A673 (cell line): Measurements from ENCODE around the gene BOD1L1. TPM values are rescaled to one million over a fixed set of nuclear protein-coding genes. Genes with fewer than 3 reads are reported as not detected.

Experiments
- BruUV-seq: library from RNA; stranded (reverse); fragments of 400-500 nt; replicated peaks from 2 replicates; lab custom pipeline; 2021; lab: Mats Ljungman, UMichigan
- CTCF ChIA-PET: fragments of 300-600 bp; sonication (Branson Sonifier 250); formaldehyde crosslinking; loops from one replicate; lab custom pipeline; 2022; ENCODE audit warnings: antibody characterized with exemption; lab: Charles Lee
- POLR2A ChIA-PET: fragments of 300-600 bp; sonication (Branson Sonifier 250); formaldehyde crosslinking; loops from one replicate; lab custom pipeline; 2022; ENCODE audit warnings: antibody characterized with exemption; ENCODE audit not compliant: low non-redundant PET; lab: Charles Lee
- DNase-seq: peaks from one replicate; pipeline ENCODE4 v3.0.0-alpha.2; 2015; ENCODE audit warnings: low spot score
- H3K27ac ChIP-seq: fragments of 200-600 bp; sonication (generic); 2 replicates; pipeline ENCODE4 v1.5.1; 2016; ENCODE audit warnings: mixed run types, low read depth, mild to moderate bottlenecking, mixed read lengths, antibody characterized with exemption, low read length; ENCODE audit not compliant: poor library complexity, severe bottlenecking
- H3K27me3 ChIP-seq: fragments of 200-600 bp; sonication (generic); replicated peaks from 2 replicates; pipeline ENCODE4 v1.6.1; 2017; ENCODE audit warnings: mixed run types, low read depth, mild to moderate bottlenecking, mixed read lengths, antibody characterized with exemption, low read length; ENCODE audit not compliant: insufficient read depth, poor library complexity
- H3K36me3 ChIP-seq: fragments of 200-600 bp; sonication (generic); 2 replicates; pipeline ENCODE4 v1.6.1; 2016; ENCODE audit warnings: mixed run types, mild to moderate bottlenecking, mixed read lengths, antibody characterized with exemption, low read length; ENCODE audit not compliant: insufficient read depth, poor library complexity, severe bottlenecking
- H3K4me1 ChIP-seq: fragments of 200-600 bp; sonication (generic); 2 replicates; pipeline ENCODE4 v1.6.1; 2017; ENCODE audit warnings: mixed run types, mild to moderate bottlenecking, mixed read lengths, antibody characterized with exemption, low read length; ENCODE audit not compliant: insufficient read depth, poor library complexity, severe bottlenecking
- H3K4me3 ChIP-seq: fragments of 200-600 bp; sonication (generic); 2 replicates; pipeline ENCODE4 v1.5.1; 2016; ENCODE audit warnings: low read depth, mixed run types, mild to moderate bottlenecking, mixed read lengths, low read length; ENCODE audit not compliant: poor library complexity, severe bottlenecking
- H3K9me3 ChIP-seq: fragments of 200-600 bp; sonication (generic); 2 replicates; pipeline ENCODE4 v1.6.1; 2016; ENCODE audit warnings: mixed run types, low read depth, mild to moderate bottlenecking, mixed read lengths, antibody characterized with exemption, low read length; ENCODE audit not compliant: poor library complexity, severe bottlenecking
- EZH2 ChIP-seq: fragments of 200-600 bp; sonication (generic); IDR thresholded peaks from 2 replicates; pipeline ENCODE4 v1.6.1; 2017; ENCODE audit warnings: borderline replicate concordance, low read depth, mild to moderate bottlenecking, mixed read lengths, antibody characterized with exemption, low read length; ENCODE audit not compliant: poor library complexity, severe bottlenecking
- intact Hi-C: fragments of 100-400 bp; cut with micrococcal nuclease; formaldehyde crosslinking; loops from one replicate; pipeline ENCODE4 v1.10.0; 2022; ENCODE audit not compliant: unreplicated experiment
- total RNA-seq: library from RNA; stranded (reverse); gene quantifications from 2 replicates; pipeline ENCODE4 v1.2.3, GENCODE V29; 2021
- TF ChIP-seq, protein P1 (sequence below): fragments of 300-800, 200-600 bp; sonication (generic); conservative IDR thresholded peaks from 2 replicates; pipeline ENCODE4 v1.5.1; 2017; ENCODE audit warnings: low read depth, mild to moderate bottlenecking, antibody characterized with exemption, low read length, moderate library complexity, mixed read lengths

Gene BOD1L1
- total RNA-seq, 1 experiment from 2014 or later: 44.8 TPM

DNA sequence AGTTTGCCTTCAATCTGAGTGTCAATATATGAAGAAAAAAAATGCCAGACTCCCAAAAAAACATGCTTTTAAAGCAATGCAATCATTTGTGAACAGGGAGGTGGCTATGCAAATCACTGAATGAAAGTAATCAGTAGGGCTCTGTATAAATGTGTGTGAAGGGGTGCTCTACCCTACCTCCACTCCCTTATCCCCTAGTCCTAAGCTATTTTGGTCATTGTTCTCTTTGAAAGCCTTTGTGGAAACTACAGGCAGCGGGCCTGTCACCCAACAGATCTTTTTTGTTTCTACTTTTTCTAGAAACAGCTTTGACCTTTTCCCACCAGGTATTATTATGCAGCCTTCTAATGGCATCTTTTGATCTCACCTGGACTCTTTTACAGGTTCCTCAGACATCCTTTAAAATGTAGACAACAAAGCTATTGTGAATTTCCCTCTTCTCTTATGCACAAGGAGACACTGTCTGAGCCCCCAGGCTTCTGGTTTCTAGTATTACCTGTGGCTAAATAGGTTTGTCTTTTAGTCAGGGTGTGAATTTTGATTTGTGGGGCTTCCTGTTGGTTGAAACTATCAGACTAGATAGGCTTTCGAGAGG is 9.2 kb downstream of the BOD1L1 start:
- DNase-seq: no peak
- Histone ChIP-seq H3K9me3 (no peaks in the 10 kb centered on the region), H3K4me3 (no peak overlapping the region), H3K27me3 (no peaks in the 10 kb centered on the region), H3K4me1 (no peaks in the 10 kb centered on the region), H3K27ac (no peak overlapping the region), H3K36me3 (peaks cover 35% of the 10 kb centered on the region)
- CTCF ChIA-PET: no interaction called here
- POLR2A ChIA-PET: no interaction called here
- BruUV-seq: no TSS peak
- no peak for TF ChIP-seq EZH2
- TF ChIP-seq, protein P1, sequence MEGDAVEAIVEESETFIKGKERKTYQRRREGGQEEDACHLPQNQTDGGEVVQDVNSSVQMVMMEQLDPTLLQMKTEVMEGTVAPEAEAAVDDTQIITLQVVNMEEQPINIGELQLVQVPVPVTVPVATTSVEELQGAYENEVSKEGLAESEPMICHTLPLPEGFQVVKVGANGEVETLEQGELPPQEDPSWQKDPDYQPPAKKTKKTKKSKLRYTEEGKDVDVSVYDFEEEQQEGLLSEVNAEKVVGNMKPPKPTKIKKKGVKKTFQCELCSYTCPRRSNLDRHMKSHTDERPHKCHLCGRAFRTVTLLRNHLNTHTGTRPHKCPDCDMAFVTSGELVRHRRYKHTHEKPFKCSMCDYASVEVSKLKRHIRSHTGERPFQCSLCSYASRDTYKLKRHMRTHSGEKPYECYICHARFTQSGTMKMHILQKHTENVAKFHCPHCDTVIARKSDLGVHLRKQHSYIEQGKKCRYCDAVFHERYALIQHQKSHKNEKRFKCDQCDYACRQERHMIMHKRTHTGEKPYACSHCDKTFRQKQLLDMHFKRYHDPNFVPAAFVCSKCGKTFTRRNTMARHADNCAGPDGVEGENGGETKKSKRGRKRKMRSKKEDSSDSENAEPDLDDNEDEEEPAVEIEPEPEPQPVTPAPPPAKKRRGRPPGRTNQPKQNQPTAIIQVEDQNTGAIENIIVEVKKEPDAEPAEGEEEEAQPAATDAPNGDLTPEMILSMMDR: no peak
- intact Hi-C loops: no loop called here

- DNase-seq: no peak
- intact Hi-C loops: no loop called here
- BruUV-seq: no TSS peak
- H3K9me3 ChIP-seq: no peaks in the 10 kb centered on the region
- TF ChIP-seq, protein P1: no peak
- TF ChIP-seq EZH2: no peak
- H3K27ac ChIP-seq: no peak overlapping the region
- CTCF ChIA-PET: no interaction called here
- H3K27me3 ChIP-seq: no peaks in the 10 kb centered on the region
- H3K4me3 ChIP-seq: no peak overlapping the region
- peaks cover 40% of the 10 kb centered on the region for H3K36me3 ChIP-seq
- H3K4me1 ChIP-seq: no peaks in the 10 kb centered on the region
- POLR2A ChIA-PET: no interaction called here
Observed at GRCh38 chr4:13617801-13618200, 9.7 kb downstream of the BOD1L1 start.

DNA sequence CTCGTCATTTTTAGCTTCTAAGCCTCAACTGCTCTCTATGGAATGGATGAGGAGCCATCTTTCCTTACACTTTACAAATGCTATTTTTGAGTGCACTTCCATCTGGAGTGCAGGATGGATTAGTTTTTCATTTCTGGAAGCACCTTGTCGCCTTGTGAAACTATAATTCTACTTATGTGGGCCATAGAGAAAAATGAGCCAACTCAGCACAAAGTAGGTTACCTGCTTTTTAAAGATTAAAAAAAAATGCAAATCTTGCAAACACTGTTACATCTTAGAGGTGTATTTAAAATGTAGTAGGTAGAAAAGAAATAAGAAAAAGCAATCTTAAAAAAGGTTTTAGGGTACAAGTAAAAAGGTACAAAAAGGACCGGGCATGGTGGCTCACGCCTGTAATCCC is 10.9 kb downstream of the BOD1L1 start:
- no peaks in the 10 kb centered on the region for H3K9me3 ChIP-seq
- no peak overlapping the region for H3K27ac ChIP-seq
- TF ChIP-seq, protein P1: no peak
- no peak for TF ChIP-seq EZH2
- no peaks in the 10 kb centered on the region for H3K27me3 ChIP-seq
- no TSS peak for BruUV-seq
- peaks cover 50% of the 10 kb centered on the region for H3K36me3 ChIP-seq
- H3K4me3 ChIP-seq: no peak overlapping the region
- intact Hi-C loops: no loop called here
- no peak for DNase-seq
- ChIA-PET POLR2A (no interaction called here), CTCF (no interaction called here)
- H3K4me1 ChIP-seq: no peaks in the 10 kb centered on the region
